Measurements from ENCODE around the gene KRT85. TPM values are rescaled to one million over a fixed set of nuclear protein-coding genes. Genes with fewer than 3 reads are reported as not detected.

KRT85 gene
- total and polyA plus RNA-seq, 2 of the 4 experiments (the other 2 are of a cell fraction): not detected

DNA sequence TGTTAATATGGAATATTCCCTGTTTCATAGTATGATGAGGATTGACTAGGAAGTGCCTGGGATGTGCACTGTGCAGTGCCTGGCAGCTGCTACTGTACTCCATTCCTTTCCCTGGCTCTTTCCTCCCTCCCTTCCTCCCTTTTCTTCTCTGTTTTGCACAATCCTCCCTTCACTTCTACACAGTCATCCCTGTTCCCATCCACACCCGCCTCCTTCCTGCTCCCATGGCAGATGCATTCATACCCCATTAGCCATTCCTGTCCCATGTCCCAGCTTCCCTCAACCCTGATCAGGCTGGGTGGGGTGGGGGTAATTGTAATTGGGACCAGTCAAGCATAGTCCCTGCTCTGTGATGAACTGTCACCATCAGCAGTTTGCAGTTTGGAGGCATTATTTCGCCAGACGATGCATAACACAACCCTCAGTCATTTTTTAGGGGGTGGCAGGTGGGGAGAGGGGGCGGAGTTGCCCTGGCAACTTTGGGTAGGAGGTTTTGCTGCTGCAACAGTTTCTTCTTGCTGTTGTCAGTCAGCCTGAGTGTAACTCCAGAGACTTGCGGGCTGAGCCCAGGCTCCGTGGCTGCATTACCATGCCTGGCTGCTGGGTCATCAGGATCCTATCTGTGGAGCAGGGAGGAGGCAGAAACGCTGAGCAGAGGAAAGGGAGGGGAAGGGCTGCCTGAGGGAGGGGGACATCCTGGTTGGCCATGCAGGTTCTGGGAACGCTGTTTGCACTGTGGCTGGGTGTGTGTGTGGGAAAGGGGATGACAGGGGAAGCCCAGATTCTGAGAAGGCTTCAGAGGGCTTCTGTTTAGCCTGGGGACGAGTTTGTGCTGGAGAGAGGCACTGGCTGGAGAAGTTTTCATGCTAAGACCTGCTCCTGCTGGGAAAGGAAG lies 22.3 kb upstream of the KRT85 start:
- H2BK120ac ChIP-seq (ENCODE audit: low read depth, low read length): no peak overlapping the region
- H3K14ac ChIP-seq (replicated peaks; ENCODE audit: low read depth, low read length): no peak overlapping the region
- in situ Hi-C loops (cut with MboI; ENCODE audit: low sequenced_read_pairs): no loop called here
- no peak overlapping the region for H3K18ac ChIP-seq (ENCODE audit: low read depth, low read length)
- BruUV-seq (replicated peaks): no TSS peak
- no peaks in the 10 kb centered on the region for H3K4me1 ChIP-seq (ENCODE audit: control insufficient read depth, insufficient read depth, low read length)
- 0% methylated on average over 1 of the region's 9 CpGs; no CpG with 5 or more reads in 1 of the 2 experiments for WGBS, 2 experiments (ENCODE audit: extremely low coverage in 2 of 2, insufficient read length in 1 of 2)
- POLR2A ChIA-PET (ENCODE audit: unreplicated experiment): no interaction called here
- no peak overlapping the region for H3K27ac ChIP-seq (ENCODE audit: insufficient read depth, low read length)
- no peak overlapping the region for H2BK20ac ChIP-seq (ENCODE audit: low read depth, low read length)
- no peak overlapping the region for H2BK15ac ChIP-seq (ENCODE audit: low read depth, low read length)
- H3K4me3 ChIP-seq (ENCODE audit: insufficient read depth, low read depth, low read length): no peak overlapping the region
- H3K23ac ChIP-seq (ENCODE audit: low read depth, low read length): no peak overlapping the region
- no peaks in the 10 kb centered on the region for H3K36me3 ChIP-seq (ENCODE audit: control insufficient read depth, insufficient read depth, low read length)
- intact Hi-C loops (cut with micrococcal nuclease): loop anchor here (5.0 kb wide), 1 partner anchor 483 kb away; no protein-coding TSS in a partner anchor
- TF ChIP-seq POLR2A (IDR thresholded peaks at IDR 0.05; ENCODE audit: low read depth, low read length) (no peak), FOS (IDR thresholded peaks at IDR 0.05; ENCODE audit: low read depth, low read length) (no peak), RAD21 (IDR thresholded peaks at IDR 0.05; ENCODE audit: low read length) (no peak), SMC3 (IDR thresholded peaks at IDR 0.05; ENCODE audit: low read depth, low read length) (no peak), NFE2L2 (IDR thresholded peaks at IDR 0.05; ENCODE audit: low read depth, low read length) (no peak), MAZ (IDR thresholded peaks at IDR 0.05; ENCODE audit: borderline replicate concordance, low read depth, low read length) (no peak)
- TF ChIP-seq, protein P1, sequence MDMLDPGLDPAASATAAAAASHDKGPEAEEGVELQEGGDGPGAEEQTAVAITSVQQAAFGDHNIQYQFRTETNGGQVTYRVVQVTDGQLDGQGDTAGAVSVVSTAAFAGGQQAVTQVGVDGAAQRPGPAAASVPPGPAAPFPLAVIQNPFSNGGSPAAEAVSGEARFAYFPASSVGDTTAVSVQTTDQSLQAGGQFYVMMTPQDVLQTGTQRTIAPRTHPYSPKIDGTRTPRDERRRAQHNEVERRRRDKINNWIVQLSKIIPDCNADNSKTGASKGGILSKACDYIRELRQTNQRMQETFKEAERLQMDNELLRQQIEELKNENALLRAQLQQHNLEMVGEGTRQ (IDR thresholded peaks at IDR 0.05; ENCODE audit: low read depth, low read length): no peak
- H4K8ac ChIP-seq (ENCODE audit: low read depth in 2 of 2, low read length in 2 of 2): no peak overlapping the region
- H2AK5ac ChIP-seq (ENCODE audit: low read depth, low read length): no peak overlapping the region
- dilution Hi-C loops (cut with HindIII; ENCODE audit: low sequenced_read_pairs, unreplicated experiment): no loop called here
- H2BK5ac ChIP-seq (ENCODE audit: low read depth, low read length, poor library complexity, severe bottlenecking): no peak overlapping the region
- no peak overlapping the region for H2AK9ac ChIP-seq (replicated peaks; ENCODE audit: low read depth, low read length, poor library complexity)
- peak; percentile 46; the same call in 1 of the 2 replicates for ATAC-seq (ENCODE audit: low read depth)
- peaks cover 41% of the 10 kb centered on the region for H3K27me3 ChIP-seq (ENCODE audit: control insufficient read depth, insufficient read depth, low read length)
- H3K56ac ChIP-seq (ENCODE audit: extremely low read depth, insufficient read depth, low read length): no peak overlapping the region
- no peaks in the 10 kb centered on the region for H4K20me1 ChIP-seq (ENCODE audit: insufficient read depth, low read length)
- CTCF ChIA-PET: interaction anchor here (1.0 kb wide), 1 partner anchor 481 kb away, joined by 3 read pairs; no protein-coding TSS in a partner anchor
- H3K79me1 ChIP-seq (ENCODE audit: low read depth in 1 of 2, low read length in 2 of 2): no peaks in the 10 kb centered on the region
- H4K5ac ChIP-seq (ENCODE audit: low read depth, low read length): no peak overlapping the region
- H3K9me3 ChIP-seq (ENCODE audit: control insufficient read depth, insufficient read depth, low read length): no peaks in the 10 kb centered on the region
- DNase-seq: no peak
- no peak overlapping the region for H2AFZ ChIP-seq (replicated peaks; ENCODE audit: low read length, poor library complexity)
- no peak overlapping the region for H3K9ac ChIP-seq (ENCODE audit: low read depth, low read length)
- no peak overlapping the region for H3K4ac ChIP-seq (ENCODE audit: low read depth, low read length)
- no peak overlapping the region for H4K91ac ChIP-seq (ENCODE audit: insufficient read depth, low read depth, low read length)
- no peaks in the 10 kb centered on the region for H3K9me1 ChIP-seq (ENCODE audit: insufficient read depth, low read length)
- H3K4me2 ChIP-seq (ENCODE audit: low read depth, low read length): no peak overlapping the region
